ENCODE results near the gene NPAS3.

NPAS3 gene

GRCh38 chr14:33488582-33488981 lies 549.9 kb downstream of the NPAS3 start:
- DNase-seq = no peak

GRCh38 chr14:33490555-33490954 lies 551.9 kb downstream of the NPAS3 start:
- no peak for DNase-seq

DNA sequence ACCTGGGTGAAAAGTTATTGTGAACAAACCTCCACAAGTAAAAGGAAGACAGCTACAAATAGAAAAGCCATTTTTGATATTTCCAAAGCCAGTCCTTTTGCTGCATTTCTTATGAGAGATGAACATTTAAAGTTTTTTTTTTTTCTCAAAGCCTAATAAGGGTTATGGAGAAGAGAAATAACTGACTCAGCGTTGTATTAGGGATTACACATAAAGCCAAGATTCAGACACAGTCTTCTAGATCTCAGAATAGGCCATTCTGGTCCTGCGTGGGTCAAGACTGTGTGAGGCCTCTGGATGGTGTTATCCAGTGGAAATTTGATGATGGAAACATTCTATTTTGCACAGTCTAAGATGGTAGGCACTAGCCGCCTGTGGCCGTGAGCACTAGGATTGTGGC lies 552.4 kb downstream of the NPAS3 start:
- DNase-seq = no peak

DNA sequence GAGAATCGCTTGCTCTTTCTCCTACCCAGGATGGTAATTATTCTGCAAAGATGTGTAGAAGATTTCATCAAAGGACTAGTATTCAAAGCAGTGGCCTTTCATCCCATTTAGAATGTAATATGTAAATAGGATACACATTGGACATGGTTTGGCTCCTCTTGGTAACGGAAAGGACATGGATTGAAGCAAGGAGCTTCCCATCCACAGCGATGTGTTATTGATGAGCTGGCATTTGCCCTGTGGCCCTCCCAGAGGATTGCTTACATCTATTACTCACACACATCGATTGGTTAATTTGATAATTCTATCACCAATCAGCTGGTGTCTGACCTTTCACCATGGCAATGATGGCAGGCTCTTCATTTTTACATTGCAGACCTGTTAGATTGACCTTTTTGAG lies 553.8 kb downstream of the NPAS3 start:
- no peak for DNase-seq

- no peak for DNase-seq
Measured at GRCh38 chr14:33493266-33493665, 554.6 kb downstream of the NPAS3 start.

- no peak for DNase-seq
Measured at GRCh38 chr14:33493990-33494389, 555.3 kb downstream of the NPAS3 start.

- no peak for DNase-seq
Measured at GRCh38 chr14:33499687-33500086, 561.0 kb downstream of the NPAS3 start.

- DNase-seq = no peak
Measured at GRCh38 chr14:33504246-33505099, 565.8 kb downstream of the NPAS3 start.

DNA sequence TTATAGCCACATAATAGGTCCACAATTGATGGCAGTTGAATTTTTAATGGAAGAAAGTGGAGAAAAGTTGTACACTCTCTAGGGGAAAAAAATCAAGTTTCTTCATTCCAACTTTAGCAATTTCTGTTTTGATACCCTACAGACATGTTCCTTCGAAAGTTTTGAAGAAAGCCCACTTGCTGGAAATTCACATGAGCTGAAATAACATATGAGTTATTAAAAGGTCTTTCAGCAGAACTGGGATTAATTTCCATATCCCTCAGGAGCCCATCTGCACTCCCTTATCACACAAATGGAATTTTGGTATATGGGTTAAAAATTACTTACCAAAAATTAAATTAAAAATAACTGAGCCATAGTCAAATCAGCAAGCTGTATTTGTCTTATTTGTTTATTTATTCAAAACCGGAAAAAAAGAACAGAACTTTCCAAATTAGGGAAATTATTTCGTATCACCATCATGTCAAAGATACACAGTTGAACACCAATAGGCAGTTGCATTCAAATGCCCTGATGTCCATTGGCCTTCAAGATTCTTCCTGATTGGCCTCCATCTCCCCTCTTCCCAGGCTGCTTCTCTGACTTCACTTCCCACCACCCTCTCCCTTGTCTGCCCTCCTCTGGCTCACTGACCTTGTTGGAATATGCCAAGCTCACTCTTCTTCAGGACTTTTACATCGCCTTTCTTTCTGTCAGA lies 566.7 kb downstream of the NPAS3 start:
- DNase-seq = no peak

GRCh38 chr14:33505963-33506329 lies 567.3 kb downstream of the NPAS3 start:
- no peak for DNase-seq

DNA sequence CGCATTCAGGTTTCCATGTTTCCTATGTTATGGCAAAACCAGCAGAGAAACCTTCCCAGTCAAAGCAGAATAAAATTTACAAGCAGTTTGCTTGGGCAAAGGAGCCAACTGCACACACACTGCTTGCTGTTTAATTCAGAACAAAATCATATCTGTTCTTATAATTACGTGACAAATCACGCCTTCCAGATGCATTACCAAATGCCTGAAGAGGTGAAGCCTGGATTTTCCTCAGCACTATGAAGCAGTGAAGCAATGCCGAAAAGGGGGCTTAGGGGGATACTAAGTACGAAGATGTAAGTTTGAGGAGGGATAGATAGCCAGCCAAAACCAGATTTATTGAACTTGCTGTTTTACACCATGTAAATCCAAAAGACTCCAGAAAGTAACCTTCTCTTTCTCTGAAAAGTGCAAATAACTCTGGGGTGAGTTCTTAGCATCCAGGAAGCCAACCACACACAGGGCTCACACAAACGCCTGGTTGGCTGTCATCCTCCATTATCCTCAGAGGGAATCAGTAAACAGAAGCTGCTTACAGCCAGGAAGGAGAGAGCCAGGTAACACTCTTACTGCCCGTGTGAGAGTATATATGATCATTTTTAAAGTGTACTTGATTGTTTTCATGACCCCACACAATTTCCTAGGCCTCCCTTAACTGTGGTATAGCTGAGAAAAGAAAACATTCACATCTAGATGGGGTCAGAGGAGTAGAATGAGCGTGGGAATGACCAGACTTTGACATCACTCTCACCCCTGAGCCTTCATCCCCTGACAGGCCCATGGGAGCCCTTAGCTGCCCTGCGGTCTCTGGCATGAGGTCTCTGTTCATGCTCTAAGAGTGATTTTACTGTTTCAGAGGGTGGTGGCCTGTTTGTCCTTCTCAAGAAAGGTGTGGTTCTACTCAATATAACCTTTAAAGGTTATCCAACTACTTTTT lies 569.7 kb downstream of the NPAS3 start:
- no peak for DNase-seq

DNA sequence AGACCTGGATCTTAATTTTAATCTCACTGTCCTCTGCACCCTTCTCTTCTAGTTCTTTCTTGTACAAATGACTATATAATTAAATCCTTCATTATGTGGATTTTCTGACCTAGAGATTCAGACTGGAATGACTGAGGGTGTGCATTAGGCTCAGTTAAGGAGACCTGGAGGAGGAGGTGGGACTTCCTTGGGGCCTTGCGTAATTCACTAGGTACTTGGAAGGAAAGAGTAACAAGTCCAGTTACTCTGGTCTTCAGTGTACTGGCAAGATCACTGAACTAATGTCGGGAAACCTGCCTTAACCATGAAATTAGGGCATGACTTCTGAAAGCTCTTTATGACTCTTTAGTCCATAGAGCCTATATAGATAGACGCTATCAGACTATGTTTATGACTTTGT lies 570.8 kb downstream of the NPAS3 start:
- DNase-seq = no peak

- DNase-seq = peak in 1 of 3 donors; percentile 1
Measured at GRCh38 chr14:33510063-33510481, 571.4 kb downstream of the NPAS3 start.

GRCh38 chr14:33510991-33511390 lies 572.3 kb downstream of the NPAS3 start:
- DNase-seq = no peak

DNA sequence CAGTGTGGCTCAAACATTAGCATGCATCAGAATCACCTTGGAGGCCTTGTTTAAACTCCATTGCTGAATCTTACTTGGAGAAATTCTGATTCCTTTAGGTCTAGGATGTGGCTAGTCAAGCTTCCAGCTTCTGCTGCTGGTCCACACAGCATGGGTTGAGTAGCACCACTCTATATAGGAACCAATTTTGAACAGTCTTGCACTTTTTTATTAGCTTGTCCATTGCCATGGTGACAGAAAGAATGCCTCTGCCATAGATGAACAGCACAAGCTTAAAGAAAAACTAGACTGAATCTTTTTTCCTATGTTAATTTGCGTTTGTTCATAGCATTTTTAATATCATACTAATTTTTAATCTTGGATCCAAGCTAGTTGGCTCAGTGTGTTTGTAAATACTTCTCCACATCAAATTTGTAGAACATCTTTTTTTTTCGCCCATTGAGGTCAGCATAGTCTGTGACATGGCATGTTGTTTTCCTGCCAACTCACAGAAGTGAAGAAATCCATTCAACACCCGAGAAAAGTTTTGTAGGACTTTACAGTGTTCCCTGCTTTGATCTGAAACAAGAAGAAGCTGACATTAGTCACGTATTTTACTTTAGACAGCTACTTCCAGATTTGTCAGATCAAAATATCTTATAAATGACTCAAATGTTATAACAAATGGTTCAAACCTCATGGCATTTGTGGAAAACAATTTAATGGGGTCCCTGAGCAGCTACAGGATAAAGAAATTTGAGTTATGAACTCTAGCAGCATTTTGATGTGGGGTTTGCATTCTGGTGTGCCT lies 573.4 kb downstream of the NPAS3 start:
- no peak for DNase-seq

GRCh38 chr14:33515441-33515840 lies 576.8 kb downstream of the NPAS3 start:
- DNase-seq = no peak

DNA sequence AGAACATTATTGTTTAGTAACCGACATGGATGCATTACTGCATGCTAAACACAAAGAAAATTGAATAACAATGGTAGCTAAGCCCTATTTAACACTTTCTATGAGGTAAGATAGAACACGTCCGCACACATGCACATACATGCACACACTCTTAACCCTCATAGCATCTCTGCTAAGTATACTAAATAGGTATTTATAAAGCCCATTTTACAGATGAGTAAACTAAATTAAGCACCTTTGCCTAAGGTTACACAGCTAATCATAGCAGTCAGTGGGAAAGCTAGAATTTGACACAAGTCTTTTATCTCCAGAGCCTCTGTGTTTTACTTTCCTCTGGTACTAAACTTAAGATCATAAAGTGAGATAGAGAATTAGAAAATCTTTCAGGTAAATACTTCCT lies 577.2 kb downstream of the NPAS3 start:
- no peak for DNase-seq

- no peak for DNase-seq
Measured at GRCh38 chr14:33516898-33517436, 578.3 kb downstream of the NPAS3 start.

DNA sequence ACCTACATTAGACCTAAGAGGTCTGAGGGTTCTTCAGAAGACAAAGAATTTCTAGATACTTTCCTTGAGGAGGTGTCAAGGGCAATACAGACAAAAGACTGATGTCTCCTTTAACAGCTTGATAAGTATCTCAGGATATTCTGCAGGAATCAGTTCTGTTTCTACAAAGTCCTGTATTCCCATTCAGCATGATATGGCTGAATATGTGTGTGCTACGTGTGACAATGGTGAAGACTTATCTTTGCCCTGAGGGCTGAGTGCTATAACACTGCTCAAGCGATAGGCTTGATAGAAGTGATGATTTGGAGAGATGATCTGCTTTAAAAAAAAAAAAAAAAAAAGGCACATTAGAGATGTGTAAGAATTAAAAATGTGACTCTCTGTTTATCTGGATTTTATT lies 582.5 kb downstream of the NPAS3 start:
- no peak for DNase-seq

DNA sequence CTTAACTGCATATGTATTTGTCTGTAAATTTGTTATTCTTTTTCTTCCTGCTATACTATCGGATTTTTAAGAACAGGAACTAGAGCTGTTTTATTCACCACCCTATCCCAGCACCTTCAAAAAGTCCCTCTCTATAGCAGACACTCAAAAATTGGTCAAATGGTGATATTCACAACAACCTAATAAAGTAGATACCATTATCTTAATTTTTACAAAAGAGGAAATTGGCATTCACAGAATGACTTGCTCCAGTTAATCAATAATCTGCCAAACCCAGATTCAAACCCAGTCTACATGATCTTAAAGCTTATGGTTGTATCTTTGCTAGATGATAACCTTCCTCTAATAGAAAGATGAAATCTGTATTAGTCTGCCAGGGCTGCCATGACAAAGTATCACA lies 585.6 kb downstream of the NPAS3 start:
- DNase-seq = no peak

DNA sequence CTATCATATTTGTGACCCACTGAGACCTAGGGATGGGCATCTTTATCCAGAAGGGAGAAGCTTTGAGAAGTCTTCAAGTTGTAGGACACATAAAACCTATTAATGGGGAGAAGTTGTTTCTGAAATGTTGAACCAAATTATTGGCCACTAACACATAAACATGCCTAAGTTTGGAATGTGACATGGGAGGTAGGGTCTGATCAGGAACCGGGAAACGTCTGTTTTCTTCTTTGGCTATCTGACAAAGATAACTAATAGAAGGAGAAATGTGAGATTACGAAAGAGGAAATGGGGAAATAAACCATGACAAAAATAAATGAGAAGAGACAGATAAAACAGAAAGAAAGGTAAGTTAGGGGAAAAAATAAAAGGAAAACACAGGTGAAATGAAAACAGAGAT lies 586.9 kb downstream of the NPAS3 start:
- no peak for DNase-seq

DNA sequence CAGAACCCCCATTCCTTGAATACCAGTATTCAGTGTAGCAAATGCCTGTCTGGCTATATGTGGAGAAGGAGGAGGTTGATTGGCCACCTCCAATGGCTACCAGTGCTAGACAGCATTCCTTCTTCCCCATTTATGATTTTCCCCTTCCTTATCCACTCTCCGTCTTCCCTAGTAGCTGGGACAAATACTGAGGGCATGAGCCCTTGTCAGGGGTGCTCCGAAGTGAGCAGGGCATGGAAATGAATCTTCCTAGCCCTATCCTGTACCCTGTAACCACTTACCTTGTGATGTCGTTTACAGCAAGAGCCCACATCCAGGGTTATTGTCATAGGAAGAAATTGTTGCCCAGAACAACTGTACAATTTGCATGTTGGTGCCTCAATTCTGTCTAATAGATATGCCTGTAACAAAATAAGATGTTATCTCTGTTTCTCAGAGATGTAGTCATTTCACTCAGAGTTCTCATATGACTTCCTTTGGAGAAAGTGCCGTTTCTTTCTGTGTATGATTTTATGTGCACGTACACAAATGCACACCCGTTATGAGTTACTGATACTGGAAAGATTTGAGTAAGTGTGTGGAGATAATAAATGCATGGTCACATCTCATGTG lies 588.5 kb downstream of the NPAS3 start:
- DNase-seq = no peak
